MM.1S (cell line): ENCODE results near the gene TAF6L.

Experiments used
- CTCF ChIP-seq: fragments of 300-600 bp; sonication (generic); IDR thresholded peaks from 2 replicates; pipeline ENCODE4 v1.5.1; 2016; ENCODE audit warnings: antibody characterized with exemption, low read length, mixed read lengths
- EZH2phosphoT487 ChIP-seq: fragments of 300-600 bp; sonication (generic); IDR thresholded peaks from 2 replicates; pipeline ENCODE4 v1.6.1; 2018; ENCODE audit warnings: antibody characterized with exemption, low read length

GRCh38 chr11:62835336-62835735 is 64.1 kb downstream of the TAF6L start:
- TF ChIP-seq EZH2phosphoT487 (no peak), CTCF (no peak)
